MCF 10A (cell line): ENCODE data around the gene MYO1E. TPM values are rescaled to one million over a fixed set of nuclear protein-coding genes. Genes with fewer than 3 reads are reported as not detected.

Experiments
- BruUV-seq: library from RNA; stranded (reverse); fragments of 400-500 nt; replicated peaks from 2 replicates; lab custom pipeline; 2021; lab: Mats Ljungman, UMichigan
- CTCF ChIA-PET: fragments of 300-600 bp; sonication (Branson Sonifier 250); formaldehyde crosslinking; extraction: SDS; loops from one replicate; lab custom pipeline; 2021; ENCODE audit warnings: antibody characterized with exemption, inconsistent platforms; lab: Yijun Ruan, JAX
- POLR2A ChIA-PET: fragments of 300-600, 350-650 bp; sonication (Branson Sonifier 250); formaldehyde crosslinking; extraction: SDS; loops from one replicate; lab custom pipeline; 2020; ENCODE audit warnings: antibody characterized with exemption, inconsistent platforms; lab: Yijun Ruan, JAX
- DNase-seq: peaks from one replicate; pipeline ENCODE4 v3.0.0-alpha.2; 2018; ENCODE audit not compliant: unreplicated experiment
- H3K27ac Mint-ChIP-seq: one replicate; pipeline ENCODE4 v1.8.0; 2022; ENCODE audit warnings: mild to moderate bottlenecking, low read depth, mixed read lengths; ENCODE audit not compliant: unreplicated experiment
- H3K27me3 Mint-ChIP-seq: one replicate; pipeline ENCODE4 v1.8.0; 2022; ENCODE audit warnings: mixed read lengths; ENCODE audit not compliant: insufficient read depth, unreplicated experiment
- H3K36me3 Mint-ChIP-seq: one replicate; pipeline ENCODE4 v1.8.0; 2022; ENCODE audit warnings: mild to moderate bottlenecking, moderate library complexity, mixed read lengths; ENCODE audit not compliant: insufficient read depth, unreplicated experiment
- H3K4me1 Mint-ChIP-seq: one replicate; pipeline ENCODE4 v1.8.0; 2022; ENCODE audit warnings: mixed read lengths; ENCODE audit not compliant: insufficient read depth, unreplicated experiment
- H3K4me3 Mint-ChIP-seq: one replicate; pipeline ENCODE4 v1.8.0; 2022; ENCODE audit warnings: mild to moderate bottlenecking, moderate library complexity, mixed read lengths; ENCODE audit not compliant: unreplicated experiment
- H3K9me3 Mint-ChIP-seq: one replicate; pipeline ENCODE4 v1.8.0; 2022; ENCODE audit warnings: mixed read lengths; ENCODE audit not compliant: unreplicated experiment
- CTCF ChIP-seq: fragments of 200-600 bp; IDR thresholded peaks from one replicate; pipeline ENCODE4 v1.8.0; 2022; ENCODE audit warnings: antibody characterized with exemption, mild to moderate bottlenecking; ENCODE audit not compliant: unreplicated experiment
- intact Hi-C: fragments of 100-400 bp; cut with micrococcal nuclease; formaldehyde crosslinking; loops from 2 replicates; pipeline ENCODE4 v1.14.1; 2022
- total RNA-seq: library from RNA; stranded (reverse); gene quantifications from 2 replicates; pipeline ENCODE4 v1.2.3, GENCODE V29; 2022

Gene MYO1E
- total RNA-seq, 1 experiment from 2014 or later, result 121 TPM

GRCh38 chr15:59309405-59309804, 63.3 kb downstream of the MYO1E start:
- Mint-ChIP-seq H3K4me3 (no peak overlapping the region), H3K9me3 (no peaks in the 10 kb centered on the region), H3K27ac (no peak overlapping the region), H3K36me3 (peaks cover 5% of the 10 kb centered on the region), H3K4me1 (peaks cover 41% of the 10 kb centered on the region), H3K27me3 (no peaks in the 10 kb centered on the region)
- ChIA-PET CTCF (interaction anchor here (0.6 to 0.9 kb wide), 5 partner anchors 10 to 125 kb away, joined by 3 to 7 read pairs (median 3); no protein-coding TSS in a partner anchor), POLR2A (interaction anchor here (0.7 to 1.1 kb wide), 4 partner anchors 9 to 72 kb away, joined by 3 to 5 read pairs (median 4); no protein-coding TSS in a partner anchor)
- intact Hi-C loops, result loop anchor here (5.0 kb wide), 1 partner anchor 43 kb away; no protein-coding TSS in a partner anchor
- no peak for TF ChIP-seq CTCF
- no peak for DNase-seq
- no TSS peak for BruUV-seq

- intact Hi-C loops, result loop anchor here (2.0 to 5.0 kb wide), 2 partner anchors 45 to 64 kb away; no protein-coding TSS in a partner anchor
- BruUV-seq, result no TSS peak
- peaks cover 28% of the 10 kb centered on the region for H3K4me1 Mint-ChIP-seq
- no peaks in the 10 kb centered on the region for H3K27me3 Mint-ChIP-seq
- no peaks in the 10 kb centered on the region for H3K9me3 Mint-ChIP-seq
- DNase-seq, result no peak
- ChIA-PET CTCF (interaction anchor here (0.6 kb wide), 1 partner anchor 131 kb away, joined by 3 read pairs; the partner anchor contains the start of gene FAM81A), POLR2A (interaction anchor here (0.8 to 3.3 kb wide), 8 partner anchors 9 to 141 kb away, joined by 3 to 24 read pairs (median 6); partner anchors contain the start of gene MYO1E)
- no peak overlapping the region for H3K4me3 Mint-ChIP-seq
- H3K27ac Mint-ChIP-seq, result no peak overlapping the region
- TF ChIP-seq CTCF, result no peak
- H3K36me3 Mint-ChIP-seq, result peaks cover 5% of the 10 kb centered on the region
Observed at GRCh38 chr15:59307165-59307537, 65.5 kb downstream of the MYO1E start.

GRCh38 chr15:59306520-59307164, 66.0 kb downstream of the MYO1E start:
- BruUV-seq, result no TSS peak
- Mint-ChIP-seq H3K4me3 (no peak overlapping the region), H3K36me3 (peaks cover 1% of the 10 kb centered on the region), H3K27ac (no peak overlapping the region), H3K4me1 (peaks cover 28% of the 10 kb centered on the region), H3K9me3 (no peaks in the 10 kb centered on the region), H3K27me3 (no peaks in the 10 kb centered on the region)
- DNase-seq, result peak; percentile 89
- no peak for TF ChIP-seq CTCF
- intact Hi-C loops, result loop anchor here (2.0 to 5.0 kb wide), 2 partner anchors 46 to 64 kb away; no protein-coding TSS in a partner anchor
- ChIA-PET CTCF (interaction anchor here (0.6 to 1.0 kb wide), 2 partner anchors 36 to 131 kb away, joined by 3 to 4 read pairs; partner anchors contain the start of gene FAM81A), POLR2A (interaction anchor here (0.6 to 3.3 kb wide), 15 partner anchors 9 to 141 kb away, joined by 3 to 24 read pairs (median 4); partner anchors contain the start of gene MYO1E)

- H3K4me1 Mint-ChIP-seq, result peaks cover 37% of the 10 kb centered on the region
- CTCF ChIA-PET, result interaction anchor here (1.7 to 1.8 kb wide), 2 partner anchors 9 to 58 kb away, joined by 4 to 7 read pairs; no protein-coding TSS in a partner anchor
Observed at GRCh38 chr15:59304807-59305206, 67.9 kb downstream of the MYO1E start.

More at GRCh38 chr15:59304807-59305206, 67.9 kb downstream of the MYO1E start:
- Mint-ChIP-seq H3K27me3 (no peaks in the 10 kb centered on the region), H3K27ac (peak overlapping the region; percentile 80), H3K9me3 (no peaks in the 10 kb centered on the region), H3K4me3 (no peak overlapping the region), H3K36me3 (no peaks in the 10 kb centered on the region)
- BruUV-seq, result TSS peak; percentile 33
- intact Hi-C loops, result loop anchor here (5.0 kb wide), 1 partner anchor 47 kb away; no protein-coding TSS in a partner anchor
- no peak for TF ChIP-seq CTCF
- POLR2A ChIA-PET, result interaction anchor here (0.7 to 3.3 kb wide), 7 partner anchors 9 to 66 kb away, joined by 3 to 24 read pairs (median 4); no protein-coding TSS in a partner anchor
- no peak for DNase-seq
